Measurements from ENCODE around the gene CYP2R1.
"Not testable (repeated sequence)": the region's sequence is repeated elsewhere in the genome, so short reads cannot be mapped to it uniquely, and the experiment has no call there.

CYP2R1 gene

GRCh38 chr11:14892577-14892976 lies 546 bp upstream of the CYP2R1 start:
- Histone ChIP-seq H3K9me3 (ENCODE audit: control insufficient read depth, insufficient read depth, low read length) (no peaks in the 10 kb centered on the region), H3K36me3 (ENCODE audit: control insufficient read depth, insufficient read depth, low read length) (no peaks in the 10 kb centered on the region), H3K4me3 (ENCODE audit: low read length) (no peak overlapping the region; the same call in 1 of the 2 replicates), H3K27ac (ENCODE audit: low read length) (no peak overlapping the region), H3K27me3 (ENCODE audit: control insufficient read depth, insufficient read depth, low read length) (peaks cover 2% of the 10 kb centered on the region; the same call in 1 of the 2 replicates), H3K4me1 (ENCODE audit: control insufficient read depth, insufficient read depth, low read length) (no peaks in the 10 kb centered on the region; the same call in 1 of the 2 replicates)
- no peak for DNase-seq (ENCODE audit: low read depth, low spot score)
- no CpG with 5 or more reads among the region's 2 CpGs for WGBS (ENCODE audit: insufficient coverage, insufficient read length)

GRCh38 chr11:14891143-14892035 lies 642 bp downstream of the CYP2R1 start:
- DNase-seq (ENCODE audit: low read depth, low spot score), result no peak
- H3K27ac ChIP-seq (ENCODE audit: low read length), result no peak overlapping the region
- H3K27me3 ChIP-seq (ENCODE audit: control insufficient read depth, insufficient read depth, low read length), result peaks cover 2% of the 10 kb centered on the region; the same call in 1 of the 2 replicates

GRCh38 chr11:14886513-14886912 lies 5.5 kb downstream of the CYP2R1 start:
- Histone ChIP-seq H3K36me3 (ENCODE audit: control insufficient read depth, insufficient read depth, low read length) (no peaks in the 10 kb centered on the region), H3K4me1 (ENCODE audit: control insufficient read depth, insufficient read depth, low read length) (no peaks in the 10 kb centered on the region; the same call in 1 of the 2 replicates), H3K27ac (ENCODE audit: low read length) (no peak overlapping the region), H3K9me3 (ENCODE audit: control insufficient read depth, insufficient read depth, low read length) (no peaks in the 10 kb centered on the region), H3K27me3 (ENCODE audit: control insufficient read depth, insufficient read depth, low read length) (peaks cover 2% of the 10 kb centered on the region; the same call in 1 of the 2 replicates), H3K4me3 (ENCODE audit: low read length) (no peak overlapping the region)
- no peak for DNase-seq (ENCODE audit: low read depth, low spot score)
- WGBS (ENCODE audit: insufficient coverage, insufficient read length), result no CpG with 5 or more reads among the region's 1 CpG

More at GRCh38 chr11:14891143-14892035, 642 bp downstream of the CYP2R1 start:
- no peaks in the 10 kb centered on the region for H3K9me3 ChIP-seq (ENCODE audit: control insufficient read depth, insufficient read depth, low read length)
- H3K4me1 ChIP-seq (ENCODE audit: control insufficient read depth, insufficient read depth, low read length), result no peaks in the 10 kb centered on the region; the same call in 1 of the 2 replicates
- H3K4me3 ChIP-seq (ENCODE audit: low read length), result peak overlapping the region; percentile 52
- no CpG with 5 or more reads among the region's 67 CpGs for WGBS (ENCODE audit: insufficient coverage, insufficient read length)
- H3K36me3 ChIP-seq (ENCODE audit: control insufficient read depth, insufficient read depth, low read length), result no peaks in the 10 kb centered on the region

- no peaks in the 10 kb centered on the region for H3K36me3 ChIP-seq (ENCODE audit: control insufficient read depth, insufficient read depth, low read length)
- no peaks in the 10 kb centered on the region for H3K4me1 ChIP-seq (ENCODE audit: control insufficient read depth, insufficient read depth, low read length)
- WGBS (ENCODE audit: insufficient coverage, insufficient read length), result no CpG with 5 or more reads among the region's 1 CpG
- no peak for DNase-seq (ENCODE audit: low read depth, low spot score)
- no peak overlapping the region for H3K4me3 ChIP-seq (ENCODE audit: low read length)
- no peaks in the 10 kb centered on the region for H3K9me3 ChIP-seq (ENCODE audit: control insufficient read depth, insufficient read depth, low read length)
- no peak overlapping the region for H3K27ac ChIP-seq (ENCODE audit: low read length)
- H3K27me3 ChIP-seq (ENCODE audit: control insufficient read depth, insufficient read depth, low read length), result no peaks in the 10 kb centered on the region
These were observed 7.3 kb downstream of the CYP2R1 start for GRCh38 chr11:14884667-14885273.

GRCh38 chr11:14883683-14884082 lies 8.3 kb downstream of the CYP2R1 start:
- no CpG with 5 or more reads among the region's 1 CpG for WGBS (ENCODE audit: insufficient coverage, insufficient read length)
- H3K4me3 ChIP-seq (ENCODE audit: low read length); H3K27me3 ChIP-seq (ENCODE audit: control insufficient read depth, insufficient read depth, low read length); H3K9me3 ChIP-seq (ENCODE audit: control insufficient read depth, insufficient read depth, low read length); H3K4me1 ChIP-seq (ENCODE audit: control insufficient read depth, insufficient read depth, low read length); H3K36me3 ChIP-seq (ENCODE audit: control insufficient read depth, insufficient read depth, low read length); DNase-seq (ENCODE audit: low read depth, low spot score); H3K27ac ChIP-seq (ENCODE audit: low read length): not testable (repeated sequence)

GRCh38 chr11:14882196-14882595 lies 9.8 kb downstream of the CYP2R1 start:
- no peaks in the 10 kb centered on the region for H3K9me3 ChIP-seq (ENCODE audit: control insufficient read depth, insufficient read depth, low read length)
- H3K36me3 ChIP-seq (ENCODE audit: control insufficient read depth, insufficient read depth, low read length), result no peaks in the 10 kb centered on the region
- no peaks in the 10 kb centered on the region for H3K27me3 ChIP-seq (ENCODE audit: control insufficient read depth, insufficient read depth, low read length)
- no peaks in the 10 kb centered on the region for H3K4me1 ChIP-seq (ENCODE audit: control insufficient read depth, insufficient read depth, low read length)
- WGBS (ENCODE audit: insufficient coverage, insufficient read length), result no CpG with 5 or more reads among the region's 1 CpG
- no peak overlapping the region for H3K27ac ChIP-seq (ENCODE audit: low read length)
- H3K4me3 ChIP-seq (ENCODE audit: low read length), result no peak overlapping the region
- DNase-seq (ENCODE audit: low read depth, low spot score), result no peak

GRCh38 chr11:14881576-14882193 lies 10.3 kb downstream of the CYP2R1 start:
- no CpG with 5 or more reads among the region's 2 CpGs for WGBS (ENCODE audit: insufficient coverage, insufficient read length)
- no peak overlapping the region for H3K4me3 ChIP-seq (ENCODE audit: low read length)

GRCh38 chr11:14875163-14875562 lies 16.9 kb downstream of the CYP2R1 start:
- H3K9me3 ChIP-seq (ENCODE audit: control insufficient read depth, insufficient read depth, low read length), result no peaks in the 10 kb centered on the region
- no peak overlapping the region for H3K4me3 ChIP-seq (ENCODE audit: low read length)
- H3K36me3 ChIP-seq (ENCODE audit: control insufficient read depth, insufficient read depth, low read length), result no peaks in the 10 kb centered on the region
- H3K4me1 ChIP-seq (ENCODE audit: control insufficient read depth, insufficient read depth, low read length), result no peaks in the 10 kb centered on the region
- no peaks in the 10 kb centered on the region for H3K27me3 ChIP-seq (ENCODE audit: control insufficient read depth, insufficient read depth, low read length)
- no peak overlapping the region for H3K27ac ChIP-seq (ENCODE audit: low read length)
- WGBS (ENCODE audit: insufficient coverage, insufficient read length), result 100% methylated on average over 1 of the region's 5 CpGs
- no peak for DNase-seq (ENCODE audit: low read depth, low spot score)

More at GRCh38 chr11:14881576-14882193, 10.3 kb downstream of the CYP2R1 start:
- Histone ChIP-seq H3K4me1 (ENCODE audit: control insufficient read depth, insufficient read depth, low read length) (no peaks in the 10 kb centered on the region), H3K9me3 (ENCODE audit: control insufficient read depth, insufficient read depth, low read length) (no peaks in the 10 kb centered on the region), H3K27ac (ENCODE audit: low read length) (no peak overlapping the region), H3K27me3 (ENCODE audit: control insufficient read depth, insufficient read depth, low read length) (no peaks in the 10 kb centered on the region), H3K36me3 (ENCODE audit: control insufficient read depth, insufficient read depth, low read length) (no peaks in the 10 kb centered on the region)
- DNase-seq (ENCODE audit: low read depth, low spot score), result no peak

GRCh38 chr11:14873632-14874031 lies 18.4 kb downstream of the CYP2R1 start:
- WGBS (ENCODE audit: insufficient coverage, insufficient read length), result no CpG with 5 or more reads among the region's 4 CpGs
- DNase-seq (ENCODE audit: low read depth, low spot score), result no peak
- Histone ChIP-seq H3K9me3 (ENCODE audit: control insufficient read depth, insufficient read depth, low read length) (no peaks in the 10 kb centered on the region), H3K27ac (ENCODE audit: low read length) (no peak overlapping the region), H3K4me1 (ENCODE audit: control insufficient read depth, insufficient read depth, low read length) (no peaks in the 10 kb centered on the region), H3K36me3 (ENCODE audit: control insufficient read depth, insufficient read depth, low read length) (no peaks in the 10 kb centered on the region), H3K4me3 (ENCODE audit: low read length) (no peak overlapping the region), H3K27me3 (ENCODE audit: control insufficient read depth, insufficient read depth, low read length) (no peaks in the 10 kb centered on the region)

- Histone ChIP-seq H3K9me3 (ENCODE audit: control insufficient read depth, insufficient read depth, low read length) (no peaks in the 10 kb centered on the region), H3K4me1 (ENCODE audit: control insufficient read depth, insufficient read depth, low read length) (no peaks in the 10 kb centered on the region), H3K36me3 (ENCODE audit: control insufficient read depth, insufficient read depth, low read length) (no peaks in the 10 kb centered on the region), H3K27ac (ENCODE audit: low read length) (no peak overlapping the region), H3K4me3 (ENCODE audit: low read length) (no peak overlapping the region), H3K27me3 (ENCODE audit: control insufficient read depth, insufficient read depth, low read length) (no peaks in the 10 kb centered on the region)
- no peak for DNase-seq (ENCODE audit: low read depth, low spot score)
These were observed 20.0 kb downstream of the CYP2R1 start for GRCh38 chr11:14872032-14872431.
